Measurements from ENCODE around the gene NHLRC2. TPM values are rescaled to one million over a fixed set of nuclear protein-coding genes. Genes with fewer than 3 reads are reported as not detected.

NHLRC2 gene
- total RNA-seq, 8 experiments from 2014 or later: 6.9 to 22.9 (median 14.9) TPM

GRCh38 chr10:113897693-113898618 lies 43.5 kb downstream of the NHLRC2 start:
- no peaks in the 10 kb centered on the region for H3K4me1 ChIP-seq (replicated peaks in 1 of 2)
- in situ Hi-C loops (cut with MboI; ENCODE audit: low pct_unique_long_range_greater_than_20kb in 2 of 9, low sequenced_read_pairs in 9 of 9, unreplicated experiment in 9 of 9): no loop called here
- no peak overlapping the region for H3K4me3 ChIP-seq
- 60 to 100% (median 93%) methylated on average over 1 to 6 of the region's 6 CpGs; no CpG with 5 or more reads in 2 of the 10 experiments for WGBS, 10 experiments
- no peak for ATAC-seq (replicated peaks in 6 of 8)
- no peak overlapping the region for H3K27ac ChIP-seq

GRCh38 chr10:113899952-113900598 lies 45.6 kb downstream of the NHLRC2 start:
- WGBS, 10 experiments: 83 to 100% (median 100%) methylated on average over 1 to 2 of the region's 2 CpGs; no CpG with 5 or more reads in 2 of the 10 experiments
- no peak overlapping the region for H3K27ac ChIP-seq
- ATAC-seq (replicated peaks in 6 of 8): peak in 2 of 8 experiments; percentile 32 to 71
- in situ Hi-C loops (cut with MboI; ENCODE audit: low pct_unique_long_range_greater_than_20kb in 2 of 9, low sequenced_read_pairs in 9 of 9, unreplicated experiment in 9 of 9): no loop called here
- H3K4me1 ChIP-seq (replicated peaks in 1 of 2): no peaks in the 10 kb centered on the region
- H3K4me3 ChIP-seq: no peak overlapping the region

GRCh38 chr10:113905756-113906155 lies 51.3 kb downstream of the NHLRC2 start:
- Histone ChIP-seq H3K27ac (no peak overlapping the region), H3K4me3 (no peak overlapping the region), H3K4me1 (replicated peaks in 1 of 2) (no peaks in the 10 kb centered on the region)
- WGBS, 10 experiments: 14 to 100% (median 100%) methylated on average over 1 of the region's 1 CpG; no CpG with 5 or more reads in 2 of the 10 experiments
- in situ Hi-C loops (cut with MboI; ENCODE audit: low pct_unique_long_range_greater_than_20kb in 2 of 9, low sequenced_read_pairs in 9 of 9, unreplicated experiment in 9 of 9): no loop called here
- no peak for ATAC-seq (replicated peaks in 6 of 8)

GRCh38 chr10:113907166-113907565 lies 52.7 kb downstream of the NHLRC2 start:
- no peak overlapping the region for H3K4me3 ChIP-seq
- H3K4me1 ChIP-seq (replicated peaks in 1 of 2): no peaks in the 10 kb centered on the region
- WGBS, 10 experiments: 55 to 100% (median 76%) methylated on average over 2 to 3 of the region's 3 CpGs
- no peak overlapping the region for H3K27ac ChIP-seq
- ATAC-seq (replicated peaks in 6 of 8): no peak
- in situ Hi-C loops (cut with MboI; ENCODE audit: low pct_unique_long_range_greater_than_20kb in 2 of 9, low sequenced_read_pairs in 9 of 9, unreplicated experiment in 9 of 9): no loop called here

- 33 to 100% (median 100%) methylated on average over 1 of the region's 1 CpG; no CpG with 5 or more reads in 3 of the 10 experiments for WGBS, 10 experiments
- no peak for ATAC-seq (replicated peaks in 6 of 8)
- in situ Hi-C loops (cut with MboI; ENCODE audit: low pct_unique_long_range_greater_than_20kb in 2 of 9, low sequenced_read_pairs in 9 of 9, unreplicated experiment in 9 of 9): no loop called here
Observed at GRCh38 chr10:113908236-113908635, 53.8 kb downstream of the NHLRC2 start.

GRCh38 chr10:113911113-113911512 lies 56.7 kb downstream of the NHLRC2 start:
- H3K4me3 ChIP-seq: no peak overlapping the region
- 89 to 100% (median 100%) methylated on average over 1 of the region's 1 CpG; no CpG with 5 or more reads in 1 of the 10 experiments for WGBS, 10 experiments
- no peak overlapping the region for H3K27ac ChIP-seq
- in situ Hi-C loops (cut with MboI; ENCODE audit: low pct_unique_long_range_greater_than_20kb in 2 of 9, low sequenced_read_pairs in 9 of 9, unreplicated experiment in 9 of 9): no loop called here
- no peaks in the 10 kb centered on the region for H3K4me1 ChIP-seq (replicated peaks in 1 of 2)
- ATAC-seq (replicated peaks in 6 of 8): no peak

More at GRCh38 chr10:113908236-113908635, 53.8 kb downstream of the NHLRC2 start:
- Histone ChIP-seq H3K4me1 (replicated peaks in 1 of 2) (no peaks in the 10 kb centered on the region), H3K4me3 (no peak overlapping the region), H3K27ac (no peak overlapping the region)

- no peak for ATAC-seq (replicated peaks in 6 of 8)
- no peak overlapping the region for H3K4me3 ChIP-seq
- H3K4me1 ChIP-seq (replicated peaks in 1 of 2): no peaks in the 10 kb centered on the region
- in situ Hi-C loops (cut with MboI; ENCODE audit: low pct_unique_long_range_greater_than_20kb in 2 of 9, low sequenced_read_pairs in 9 of 9, unreplicated experiment in 9 of 9): no loop called here
- 60 to 100% (median 95%) methylated on average over 1 to 6 of the region's 6 CpGs for WGBS, 10 experiments
- no peak overlapping the region for H3K27ac ChIP-seq
Observed at GRCh38 chr10:113911839-113912238, 57.4 kb downstream of the NHLRC2 start.

- no peak overlapping the region for H3K27ac ChIP-seq
- WGBS, 10 experiments: 86 to 100% (median 91%) methylated on average over 1 to 7 of the region's 7 CpGs
- H3K4me1 ChIP-seq (replicated peaks in 1 of 2): no peaks in the 10 kb centered on the region
- ATAC-seq (replicated peaks in 6 of 8): no peak
- in situ Hi-C loops (cut with MboI; ENCODE audit: low pct_unique_long_range_greater_than_20kb in 2 of 9, low sequenced_read_pairs in 9 of 9, unreplicated experiment in 9 of 9): no loop called here
- no peak overlapping the region for H3K4me3 ChIP-seq
Observed at GRCh38 chr10:113912582-113912981, 58.1 kb downstream of the NHLRC2 start.

- 67 to 100% (median 97%) methylated on average over 1 to 2 of the region's 2 CpGs; no CpG with 5 or more reads in 4 of the 10 experiments for WGBS, 10 experiments
- ATAC-seq (replicated peaks in 6 of 8): peak in 1 of 8 experiments; percentile 26
- H3K4me1 ChIP-seq (replicated peaks in 1 of 2): no peaks in the 10 kb centered on the region
- no peak overlapping the region for H3K27ac ChIP-seq
- H3K4me3 ChIP-seq: no peak overlapping the region
- in situ Hi-C loops (cut with MboI; ENCODE audit: low pct_unique_long_range_greater_than_20kb in 2 of 9, low sequenced_read_pairs in 9 of 9, unreplicated experiment in 9 of 9): no loop called here
Observed at GRCh38 chr10:113914956-113915355, 60.5 kb downstream of the NHLRC2 start.

- WGBS, 10 experiments: 100% methylated on average over 1 to 2 of the region's 2 CpGs; no CpG with 5 or more reads in 5 of the 10 experiments
- Histone ChIP-seq H3K4me1 (replicated peaks in 1 of 2) (no peaks in the 10 kb centered on the region), H3K4me3 (no peak overlapping the region), H3K27ac (no peak overlapping the region)
- ATAC-seq (replicated peaks in 6 of 8): no peak
- in situ Hi-C loops (cut with MboI; ENCODE audit: low pct_unique_long_range_greater_than_20kb in 2 of 9, low sequenced_read_pairs in 9 of 9, unreplicated experiment in 9 of 9): no loop called here
Observed at GRCh38 chr10:113915540-113915939, 61.1 kb downstream of the NHLRC2 start.

GRCh38 chr10:113916053-113916452 lies 61.6 kb downstream of the NHLRC2 start:
- in situ Hi-C loops (cut with MboI; ENCODE audit: low pct_unique_long_range_greater_than_20kb in 2 of 9, low sequenced_read_pairs in 9 of 9, unreplicated experiment in 9 of 9): no loop called here
- no peak overlapping the region for H3K27ac ChIP-seq
- WGBS, 10 experiments: 80 to 100% (median 100%) methylated on average over 1 to 2 of the region's 2 CpGs
- no peak for ATAC-seq (replicated peaks in 6 of 8)
- no peaks in the 10 kb centered on the region for H3K4me1 ChIP-seq (replicated peaks in 1 of 2)
- no peak overlapping the region for H3K4me3 ChIP-seq

- no peak overlapping the region for H3K27ac ChIP-seq
- no peaks in the 10 kb centered on the region for H3K4me1 ChIP-seq (replicated peaks in 1 of 2)
- 74 to 100% (median 93%) methylated on average over 1 to 3 of the region's 3 CpGs for WGBS, 10 experiments
- H3K4me3 ChIP-seq: no peak overlapping the region
- no peak for ATAC-seq (replicated peaks in 6 of 8)
- in situ Hi-C loops (cut with MboI; ENCODE audit: low pct_unique_long_range_greater_than_20kb in 2 of 9, low sequenced_read_pairs in 9 of 9, unreplicated experiment in 9 of 9): no loop called here
Observed at GRCh38 chr10:113917636-113918035, 63.2 kb downstream of the NHLRC2 start.

- H3K4me3 ChIP-seq: no peak overlapping the region
- in situ Hi-C loops (cut with MboI; ENCODE audit: low pct_unique_long_range_greater_than_20kb in 2 of 9, low sequenced_read_pairs in 9 of 9, unreplicated experiment in 9 of 9): no loop called here
- no peak overlapping the region for H3K27ac ChIP-seq
- no peaks in the 10 kb centered on the region for H3K4me1 ChIP-seq (replicated peaks in 1 of 2)
- peak in 4 of 8 experiments; percentile 61 to 92 (median 84) for ATAC-seq (replicated peaks in 6 of 8)
- 0 to 100% (median 81%) methylated on average over 1 to 3 of the region's 3 CpGs; no CpG with 5 or more reads in 1 of the 10 experiments for WGBS, 10 experiments
Observed at GRCh38 chr10:113920114-113920513, 65.7 kb downstream of the NHLRC2 start.
